WERI-Rb-1 (cell line): ENCODE measurements around the gene ZNF791.
A peak's percentile ranks its signal among the peaks of the same experiment; 100 is the strongest.

Source experiments
- DNase-seq: peaks from one replicate; pipeline ENCODE4 v3.0.0-alpha.2; 2020
- H3K27ac ChIP-seq: fragments of 250-450 bp; sonication (Bioruptor Pico); 2 replicates; pipeline ENCODE4 v1.5.1; 2020; ENCODE audit warnings: mild to moderate bottlenecking, moderate library complexity
- H3K27me3 ChIP-seq: fragments of 250-450 bp; sonication (Bioruptor Pico); 2 replicates; pipeline ENCODE4 v1.5.1; 2021; ENCODE audit warnings: mild to moderate bottlenecking, low read depth, moderate library complexity; ENCODE audit not compliant: insufficient read depth, severe bottlenecking
- H3K36me3 ChIP-seq: fragments of 250-450 bp; sonication (Bioruptor Pico); 2 replicates; pipeline ENCODE4 v1.5.1; 2020; ENCODE audit warnings: mild to moderate bottlenecking, moderate library complexity
- H3K4me3 ChIP-seq: 2 replicates; pipeline ENCODE4 v1.5.1; 2011; ENCODE audit warnings: low read depth, mild to moderate bottlenecking, control low read depth, low read length
- H3K9me3 ChIP-seq: fragments of 250-450 bp; sonication (Bioruptor Pico); 2 replicates; pipeline ENCODE4 v1.5.1; 2021; ENCODE audit warnings: mild to moderate bottlenecking, moderate library complexity; ENCODE audit not compliant: severe bottlenecking
- TF ChIP-seq, protein P1 (sequence below): IDR thresholded peaks from 2 replicates; pipeline ENCODE4 v1.5.1; 2011; ENCODE audit warnings: low read depth, mild to moderate bottlenecking, control low read depth, inconsistent platforms, low read length

Gene ZNF791

DNA sequence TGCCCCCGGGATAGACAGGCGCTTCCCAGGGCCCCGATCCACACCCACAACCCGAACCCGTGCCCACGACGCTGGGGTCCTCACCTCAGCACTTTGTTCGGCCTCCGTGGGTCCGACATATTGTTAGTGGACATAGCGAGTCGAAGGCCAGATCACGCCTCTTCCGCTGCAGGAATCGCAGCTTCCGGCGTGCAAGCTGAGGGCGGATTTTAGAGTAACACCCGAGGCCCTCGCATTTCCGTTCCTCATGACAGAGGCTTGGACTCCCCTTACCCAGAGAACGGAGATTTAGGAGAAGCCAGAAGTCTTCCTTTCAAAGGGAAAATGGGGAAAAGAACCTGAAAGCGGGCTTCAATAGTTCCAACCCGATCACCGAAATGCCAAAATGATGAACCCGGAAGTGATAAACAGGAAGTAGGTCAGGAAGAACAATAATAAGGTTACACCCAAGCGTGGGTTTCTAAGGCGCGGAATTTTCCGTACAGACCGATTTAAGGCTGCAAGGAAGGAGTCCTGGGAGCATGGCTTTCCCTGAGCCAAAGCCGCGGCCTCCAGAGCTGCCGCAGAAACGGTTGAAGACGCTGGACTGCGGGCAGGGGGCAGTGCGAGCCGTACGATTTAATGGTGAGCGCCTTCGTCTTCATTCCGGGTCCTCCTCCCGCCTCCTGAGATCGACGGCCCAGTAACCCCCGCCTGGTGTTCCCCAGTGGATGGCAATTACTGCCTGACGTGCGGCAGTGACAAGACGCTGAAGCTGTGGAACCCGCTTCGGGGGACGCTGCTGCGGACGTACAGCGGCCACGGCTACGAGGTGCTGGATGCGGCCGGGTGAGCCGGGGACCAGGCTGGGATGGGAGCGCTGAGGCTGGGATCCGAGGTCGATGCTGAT, 58.8 kb downstream of the ZNF791 start:
- Histone ChIP-seq H3K27ac (peak overlapping the region; percentile 98), H3K36me3 (peaks cover 61% of the 10 kb centered on the region), H3K9me3 (no peaks in the 10 kb centered on the region), H3K27me3 (no peaks in the 10 kb centered on the region), H3K4me3 (peak overlapping the region; percentile 88)
- DNase-seq = peak; percentile 75
- TF ChIP-seq, protein P1, sequence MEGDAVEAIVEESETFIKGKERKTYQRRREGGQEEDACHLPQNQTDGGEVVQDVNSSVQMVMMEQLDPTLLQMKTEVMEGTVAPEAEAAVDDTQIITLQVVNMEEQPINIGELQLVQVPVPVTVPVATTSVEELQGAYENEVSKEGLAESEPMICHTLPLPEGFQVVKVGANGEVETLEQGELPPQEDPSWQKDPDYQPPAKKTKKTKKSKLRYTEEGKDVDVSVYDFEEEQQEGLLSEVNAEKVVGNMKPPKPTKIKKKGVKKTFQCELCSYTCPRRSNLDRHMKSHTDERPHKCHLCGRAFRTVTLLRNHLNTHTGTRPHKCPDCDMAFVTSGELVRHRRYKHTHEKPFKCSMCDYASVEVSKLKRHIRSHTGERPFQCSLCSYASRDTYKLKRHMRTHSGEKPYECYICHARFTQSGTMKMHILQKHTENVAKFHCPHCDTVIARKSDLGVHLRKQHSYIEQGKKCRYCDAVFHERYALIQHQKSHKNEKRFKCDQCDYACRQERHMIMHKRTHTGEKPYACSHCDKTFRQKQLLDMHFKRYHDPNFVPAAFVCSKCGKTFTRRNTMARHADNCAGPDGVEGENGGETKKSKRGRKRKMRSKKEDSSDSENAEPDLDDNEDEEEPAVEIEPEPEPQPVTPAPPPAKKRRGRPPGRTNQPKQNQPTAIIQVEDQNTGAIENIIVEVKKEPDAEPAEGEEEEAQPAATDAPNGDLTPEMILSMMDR = 0 out of 2 replicates have a peak, but pooled peaks have one; percentile 1

DNA sequence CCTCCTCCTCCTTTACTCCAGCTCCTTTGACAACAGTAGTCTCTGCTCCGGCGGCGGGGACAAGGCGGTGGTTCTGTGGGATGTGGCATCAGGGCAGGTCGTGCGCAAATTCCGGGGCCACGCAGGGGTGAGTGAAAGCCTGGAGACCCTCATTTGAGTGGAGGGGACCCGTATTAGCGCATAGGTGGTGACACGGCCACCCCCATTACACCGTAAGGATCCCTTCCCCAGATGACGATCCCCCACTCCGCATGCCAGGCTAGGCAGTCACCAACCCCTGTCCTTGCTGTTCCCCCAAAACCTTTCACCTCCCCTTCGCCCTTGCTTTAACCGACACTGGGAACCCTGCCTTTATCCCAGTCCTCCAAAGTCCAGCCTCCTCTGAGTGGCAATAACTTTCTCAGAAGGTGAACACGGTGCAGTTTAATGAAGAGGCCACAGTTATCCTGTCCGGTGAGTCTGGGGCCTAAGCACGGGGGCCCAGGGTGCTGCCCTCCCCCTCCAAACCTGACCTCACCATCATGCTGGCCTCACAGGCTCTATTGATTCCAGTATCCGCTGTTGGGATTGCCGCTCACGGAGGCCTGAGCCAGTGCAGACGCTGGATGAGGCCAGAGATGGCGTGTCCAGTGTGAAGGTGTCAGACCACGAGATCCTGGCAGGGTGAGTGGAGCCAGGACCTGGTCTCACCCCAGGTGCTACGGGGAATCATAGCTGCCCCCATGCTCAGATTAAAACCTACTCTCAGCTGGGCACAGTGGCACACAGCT, 59.6 kb downstream of the ZNF791 start:
- Histone ChIP-seq H3K27me3 (no peaks in the 10 kb centered on the region), H3K27ac (peak overlapping the region; percentile 98), H3K4me3 (peak overlapping the region; percentile 88), H3K36me3 (peaks cover 63% of the 10 kb centered on the region), H3K9me3 (no peaks in the 10 kb centered on the region)
- TF ChIP-seq, protein P1 = no peak
- no peak for DNase-seq

DNA sequence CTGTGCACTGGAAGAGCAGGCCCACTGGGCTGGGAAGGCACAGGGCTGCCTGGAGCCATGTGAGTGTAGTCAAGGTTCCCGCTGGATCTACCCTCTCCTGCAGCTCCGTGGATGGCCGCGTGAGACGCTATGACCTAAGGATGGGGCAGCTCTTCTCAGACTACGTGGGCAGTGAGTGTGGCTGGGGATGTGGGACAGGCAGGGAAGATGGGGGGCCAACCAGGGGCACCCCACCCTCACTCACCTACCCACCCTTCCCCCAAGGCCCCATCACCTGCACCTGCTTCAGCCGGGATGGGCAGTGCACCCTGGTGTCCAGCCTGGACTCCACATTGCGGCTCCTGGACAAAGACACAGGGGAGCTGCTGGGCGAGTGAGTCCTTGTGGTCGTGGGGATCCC, 62.0 kb downstream of the ZNF791 start:
- Histone ChIP-seq H3K36me3 (peaks cover 79% of the 10 kb centered on the region), H3K4me3 (no peak overlapping the region), H3K9me3 (no peaks in the 10 kb centered on the region), H3K27me3 (no peaks in the 10 kb centered on the region), H3K27ac (no peak overlapping the region)
- TF ChIP-seq, protein P1 = no peak
- no peak for DNase-seq

DNA sequence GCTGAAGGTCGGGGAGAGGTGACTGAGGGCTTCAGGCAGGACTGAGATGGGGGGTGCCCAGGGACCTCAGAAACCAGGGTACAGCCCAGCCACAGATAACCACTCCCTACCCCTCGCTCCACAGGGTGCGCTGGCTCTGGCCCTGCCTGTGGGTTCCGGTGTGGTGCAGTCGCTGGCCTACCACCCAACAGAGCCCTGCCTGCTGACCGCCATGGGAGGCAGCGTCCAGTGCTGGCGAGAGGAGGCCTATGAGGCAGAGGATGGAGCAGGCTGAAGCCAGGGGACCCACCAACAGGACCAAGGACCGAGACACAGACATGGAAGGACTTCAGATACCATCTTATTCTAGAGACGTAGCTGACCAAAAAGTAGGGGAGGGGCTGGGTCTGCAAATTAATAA, 64.7 kb downstream of the ZNF791 start:
- Histone ChIP-seq H3K9me3 (no peaks in the 10 kb centered on the region), H3K27ac (no peak overlapping the region), H3K27me3 (no peaks in the 10 kb centered on the region), H3K4me3 (no peak overlapping the region), H3K36me3 (peaks cover 89% of the 10 kb centered on the region)
- DNase-seq = no peak
- TF ChIP-seq, protein P1 = no peak

DNA sequence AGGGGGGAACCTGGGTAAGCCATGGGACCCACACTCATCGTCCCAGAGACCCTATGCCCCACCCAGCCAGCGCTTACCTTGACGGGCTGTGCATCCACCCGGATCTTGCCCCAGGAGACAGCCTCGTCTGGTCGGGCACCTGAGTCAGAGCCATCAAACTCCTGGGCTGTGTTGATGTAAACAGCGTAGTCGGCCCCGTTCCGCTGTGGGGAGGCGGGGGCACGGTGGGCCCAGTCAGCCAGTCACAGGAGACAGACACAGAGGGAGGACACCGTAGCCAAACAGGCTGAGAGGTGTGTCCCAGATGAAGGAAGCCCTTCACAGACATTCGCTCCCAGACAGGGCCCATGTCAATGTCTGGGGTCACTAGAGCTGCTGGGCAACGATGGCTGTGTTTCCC, 65.2 kb downstream of the ZNF791 start:
- no peaks in the 10 kb centered on the region for H3K27me3 ChIP-seq
- no peak overlapping the region for H3K4me3 ChIP-seq
- DNase-seq = no peak
- no peak overlapping the region for H3K27ac ChIP-seq
- no peaks in the 10 kb centered on the region for H3K9me3 ChIP-seq
- peaks cover 83% of the 10 kb centered on the region for H3K36me3 ChIP-seq
- TF ChIP-seq, protein P1 = no peak
